DMS153 treated with DMSO at 0.1 percent for 48 hours (cell line): ENCODE data around the gene PBLD.

ENCODE experiments used
- DNase-seq: peaks from one replicate; lab custom pipeline; 2025; ENCODE audit not compliant: unreplicated experiment; lab: John Stamatoyannopoulos, UW

PBLD gene

GRCh38 chr10:68238371-68238770, 94.4 kb downstream of the PBLD start:
- no peak for DNase-seq

GRCh38 chr10:68237173-68237572, 95.6 kb downstream of the PBLD start:
- no peak for DNase-seq

- no peak for DNase-seq
Measured at GRCh38 chr10:68235581-68235980, 97.1 kb downstream of the PBLD start.

GRCh38 chr10:68235111-68235510, 97.6 kb downstream of the PBLD start:
- DNase-seq, result no peak

GRCh38 chr10:68233046-68233445, 99.7 kb downstream of the PBLD start:
- no peak for DNase-seq
